HG03432 (cell line): Measurements from ENCODE around the gene C4orf50.

Source experiments
- ATAC-seq: cut with Tn5 transposase; IDR thresholded peaks from one replicate; pipeline ENCODE4 v1.9.1; 2021; ENCODE audit warnings: mild to moderate bottlenecking, moderate library complexity; ENCODE audit not compliant: unreplicated experiment

Gene C4orf50

DNA sequence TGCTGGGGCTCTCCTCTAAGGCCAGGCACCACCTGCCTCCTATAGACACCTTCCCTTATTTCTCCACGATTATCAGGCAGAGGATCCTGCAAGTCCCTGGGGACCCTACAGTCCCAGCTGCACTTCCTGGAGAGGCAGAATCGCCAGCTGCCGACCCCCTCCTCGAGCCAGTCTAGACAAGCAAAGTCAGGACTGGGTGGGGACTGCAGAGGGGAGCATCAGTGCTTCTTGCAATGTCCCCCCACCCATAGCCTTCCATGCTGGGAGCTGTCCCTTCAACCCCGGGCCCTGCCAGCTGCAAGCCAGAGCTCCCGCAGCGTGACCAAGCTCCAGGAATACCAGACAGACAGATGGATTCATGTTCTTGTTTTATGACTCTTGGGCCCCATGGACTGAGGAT lies 124.0 kb downstream of the C4orf50 start:
- no peak for ATAC-seq

- ATAC-seq, result no peak
Measured at GRCh38 chr4:5893591-5893990, 124.6 kb downstream of the C4orf50 start.

GRCh38 chr4:5893004-5893580 lies 125.1 kb downstream of the C4orf50 start, which contains the start of gene CRMP1:
Gene CRMP1, minus strand, starts transcription at chr4:5893086. Its CDS starts 117 bp downstream, at chr4:5892969.
- ATAC-seq, result no peak

DNA sequence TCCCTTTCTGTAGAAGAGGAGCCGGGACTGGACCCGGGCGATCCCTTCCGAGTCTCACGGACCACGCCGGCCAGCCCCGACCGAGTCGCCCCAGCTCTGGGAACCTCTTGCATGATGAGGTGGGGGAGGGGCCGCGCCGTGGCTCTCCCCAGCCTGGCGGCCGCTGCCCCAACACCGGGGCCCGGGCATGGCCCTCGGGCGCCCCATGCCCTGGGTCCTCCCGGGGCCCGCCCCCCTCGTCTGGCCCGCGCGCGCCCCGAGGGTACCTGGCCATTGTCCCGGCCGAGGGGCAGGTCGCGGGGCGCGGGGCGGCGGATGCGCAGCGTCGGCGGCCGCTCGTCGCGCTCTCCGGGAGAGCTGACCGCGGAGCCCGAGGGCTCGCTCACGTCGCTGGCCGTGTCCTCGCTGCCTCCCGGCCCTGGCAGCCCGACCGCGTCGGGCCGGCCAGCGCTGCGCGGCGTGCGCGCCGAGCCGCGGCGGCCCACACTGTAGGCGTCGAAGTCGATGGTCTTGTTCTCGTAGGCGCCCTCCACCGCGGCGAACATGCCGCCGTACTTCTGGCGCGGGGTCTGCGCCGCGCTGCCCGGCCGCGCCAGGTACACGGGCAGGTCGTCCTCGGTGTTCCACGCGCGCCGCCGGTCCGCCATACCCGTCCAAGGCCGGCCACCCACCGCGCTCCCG lies 125.8 kb downstream of the C4orf50 start:
- ATAC-seq, result no peak

- no peak for ATAC-seq
Measured at GRCh38 chr4:5891563-5892322, 126.5 kb downstream of the C4orf50 start.

DNA sequence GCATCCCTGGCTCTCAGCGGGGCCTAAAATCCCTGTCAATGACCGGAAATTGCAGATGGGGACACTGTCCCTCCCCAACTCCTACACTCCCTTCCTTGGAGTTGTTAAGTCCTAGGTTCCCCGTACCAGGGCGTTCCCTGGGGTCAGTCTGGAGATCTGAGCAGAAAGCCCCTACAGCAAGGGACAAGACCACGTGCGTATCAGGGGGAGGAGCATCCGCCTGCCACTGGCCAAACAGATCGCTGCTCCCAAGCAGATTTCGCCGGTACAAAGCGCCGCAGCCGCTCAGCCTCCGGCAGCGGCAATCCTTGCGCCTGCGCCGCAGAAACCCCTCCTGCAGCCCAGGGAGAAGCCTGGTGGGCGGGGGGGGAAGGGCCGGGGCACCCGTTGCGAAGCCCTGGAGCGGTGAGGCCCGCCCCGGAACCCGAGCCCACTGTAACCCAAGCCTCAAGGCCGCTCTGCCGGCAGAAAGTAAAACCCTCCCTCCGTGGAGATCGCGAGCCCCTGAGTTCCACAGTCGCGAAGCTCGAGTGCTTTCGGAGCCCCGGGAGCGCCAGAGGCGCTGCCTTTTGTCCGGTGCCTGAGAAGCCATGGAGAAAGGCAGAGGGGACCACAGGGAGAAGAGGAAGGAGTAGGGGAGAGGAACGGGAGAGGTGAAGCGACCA lies 128.0 kb downstream of the C4orf50 start:
- no peak for ATAC-seq

DNA sequence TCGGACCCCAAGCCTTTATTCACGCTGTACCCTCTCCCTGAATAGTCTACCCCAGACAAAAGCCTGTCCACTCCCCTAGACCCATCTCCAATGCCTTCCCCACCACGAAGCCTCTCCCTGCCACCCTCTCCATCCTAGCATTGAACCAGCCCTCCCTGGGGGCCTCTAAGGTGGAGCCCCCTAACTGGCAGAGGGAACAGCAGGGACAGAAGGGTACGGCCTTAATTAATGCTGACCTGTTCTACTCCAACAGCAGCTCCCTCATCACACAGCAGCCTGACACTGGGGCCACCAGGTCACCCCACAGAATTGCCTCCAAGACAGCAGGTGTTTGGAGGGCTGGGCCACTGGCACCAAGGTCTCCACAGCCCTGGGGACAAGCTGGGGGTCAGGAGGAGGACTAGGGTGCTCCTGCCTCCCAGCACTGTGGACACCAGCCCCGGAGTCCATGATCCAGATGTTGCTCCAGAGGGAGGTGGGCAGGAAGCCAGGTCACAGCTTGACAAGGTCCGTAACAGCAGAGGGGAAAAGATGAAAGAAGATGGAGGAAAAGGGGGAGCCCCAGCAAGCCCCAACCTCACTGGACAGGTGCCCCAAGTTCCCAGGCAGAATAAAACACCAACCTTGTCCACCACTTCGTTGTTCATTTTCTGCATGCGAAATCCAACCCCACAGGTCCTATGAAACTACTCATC lies 129.1 kb downstream of the C4orf50 start:
- no peak for ATAC-seq

DNA sequence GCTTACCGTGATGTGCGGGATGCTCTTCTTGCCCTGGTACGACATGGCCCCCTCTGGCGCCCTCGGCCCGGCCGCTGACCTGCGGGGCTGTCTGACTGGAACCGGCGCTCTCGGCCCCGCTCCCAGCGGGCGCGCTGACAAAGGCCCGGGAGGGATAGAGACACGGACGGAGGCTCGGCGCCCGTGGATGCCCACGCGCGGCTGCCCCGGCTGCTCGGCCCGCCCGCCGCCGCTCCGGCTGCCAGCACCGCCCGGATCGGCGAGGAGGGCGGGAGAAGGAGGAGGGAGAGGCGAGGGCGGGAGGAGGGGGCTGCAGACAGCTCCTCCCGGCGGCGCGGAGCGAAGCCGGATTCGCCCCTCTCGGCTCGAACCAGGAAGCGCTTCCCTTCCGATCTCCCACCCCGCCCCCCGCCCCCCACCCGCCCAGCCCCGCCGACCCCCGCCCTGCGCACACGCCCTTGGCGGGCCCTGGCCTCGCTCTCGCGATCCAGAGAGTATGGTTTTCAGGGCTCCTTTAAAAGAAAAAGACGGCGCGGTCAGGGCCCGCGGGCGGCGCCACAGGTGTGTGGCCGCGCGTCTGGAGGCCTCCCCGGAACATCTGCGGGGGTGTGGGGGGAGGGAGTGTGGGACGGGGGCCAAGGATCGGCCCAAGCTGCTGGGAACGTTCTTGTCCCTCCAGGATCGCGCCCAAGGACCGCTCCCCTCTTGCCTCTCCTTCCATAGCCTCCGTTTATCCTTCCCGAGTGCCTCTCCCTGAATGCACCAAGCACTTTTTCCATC lies 129.8 kb downstream of the C4orf50 start:
- no peak for ATAC-seq

- ATAC-seq, result no peak
Measured at GRCh38 chr4:5887361-5888221, 130.6 kb downstream of the C4orf50 start.

DNA sequence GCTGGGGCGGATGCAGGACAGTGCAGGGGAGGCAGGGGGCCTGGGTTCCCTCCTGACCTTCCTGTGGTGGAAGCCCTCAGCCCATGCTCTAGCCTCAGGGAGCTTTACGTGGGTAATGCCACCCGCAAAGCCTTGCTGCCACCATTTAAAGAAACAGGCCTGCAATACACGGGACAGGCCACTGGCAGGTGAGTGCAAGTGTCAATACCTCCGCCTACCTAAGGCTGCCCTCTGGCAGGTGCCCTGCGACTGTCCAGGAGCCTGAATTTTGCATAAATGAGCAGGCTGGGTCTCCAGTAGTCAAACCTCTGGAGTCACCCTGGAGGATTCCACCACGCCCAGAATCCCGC lies 131.2 kb downstream of the C4orf50 start:
- ATAC-seq, result no peak

- ATAC-seq, result no peak
Measured at GRCh38 chr4:5885733-5886132, 132.5 kb downstream of the C4orf50 start.

GRCh38 chr4:5884796-5885195 lies 133.4 kb downstream of the C4orf50 start:
- no peak for ATAC-seq

GRCh38 chr4:5883916-5884315 lies 134.3 kb downstream of the C4orf50 start:
- ATAC-seq, result no peak

- ATAC-seq, result no peak
Measured at GRCh38 chr4:5882947-5883346, 135.3 kb downstream of the C4orf50 start.

- no peak for ATAC-seq
Measured at GRCh38 chr4:5881340-5881739, 136.9 kb downstream of the C4orf50 start.

- ATAC-seq, result no peak
Measured at GRCh38 chr4:5878359-5878758, 139.9 kb downstream of the C4orf50 start.

DNA sequence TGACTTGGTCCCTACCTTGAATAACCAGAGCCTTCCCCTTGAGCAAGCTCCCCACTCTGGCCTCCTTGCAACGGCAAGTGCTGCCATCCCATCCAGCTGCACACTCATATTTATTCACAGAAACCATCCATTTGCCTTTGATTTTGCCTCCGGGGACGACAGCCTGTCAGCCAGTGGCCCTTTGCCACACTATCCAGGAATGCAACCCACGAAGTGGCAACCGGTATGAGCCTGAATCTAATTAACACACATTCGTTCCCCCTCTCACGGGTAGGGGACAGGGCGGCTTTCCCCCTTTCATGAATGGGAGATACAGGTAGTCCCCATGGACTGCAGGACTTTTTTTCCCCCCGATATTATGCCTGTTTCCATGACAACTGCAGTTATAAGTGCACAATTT lies 140.8 kb downstream of the C4orf50 start:
- ATAC-seq, result no peak

DNA sequence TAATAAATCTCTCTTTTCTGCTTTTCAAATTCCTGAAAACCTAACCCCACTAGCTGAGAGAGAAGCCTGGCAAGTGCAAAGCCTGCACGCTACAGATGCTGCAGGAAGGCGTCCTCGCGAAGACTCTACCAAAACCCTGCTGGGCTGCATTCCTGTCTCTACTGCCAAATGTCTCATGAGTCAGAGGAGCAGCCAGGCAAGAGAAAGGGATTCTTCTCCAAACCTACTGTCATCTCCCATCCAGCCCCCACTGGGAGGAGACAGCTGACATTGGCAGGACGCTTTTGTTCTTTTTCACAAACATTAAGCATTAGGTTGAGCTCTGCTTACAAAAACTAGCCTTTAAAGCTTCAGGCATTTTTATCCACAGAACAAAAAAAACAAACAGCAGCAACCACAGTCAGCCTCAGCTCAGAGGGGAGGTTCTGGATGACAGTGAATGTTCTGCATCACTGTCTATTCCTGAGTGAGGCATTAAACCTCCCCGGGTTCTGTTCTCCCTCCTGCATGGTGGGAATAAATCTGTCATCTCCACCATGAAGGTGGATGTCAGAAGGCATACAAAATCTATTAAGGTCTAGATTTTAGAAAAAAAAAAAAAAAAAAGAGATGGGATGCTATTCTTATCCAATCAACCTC lies 143.3 kb downstream of the C4orf50 start:
- no peak for ATAC-seq

DNA sequence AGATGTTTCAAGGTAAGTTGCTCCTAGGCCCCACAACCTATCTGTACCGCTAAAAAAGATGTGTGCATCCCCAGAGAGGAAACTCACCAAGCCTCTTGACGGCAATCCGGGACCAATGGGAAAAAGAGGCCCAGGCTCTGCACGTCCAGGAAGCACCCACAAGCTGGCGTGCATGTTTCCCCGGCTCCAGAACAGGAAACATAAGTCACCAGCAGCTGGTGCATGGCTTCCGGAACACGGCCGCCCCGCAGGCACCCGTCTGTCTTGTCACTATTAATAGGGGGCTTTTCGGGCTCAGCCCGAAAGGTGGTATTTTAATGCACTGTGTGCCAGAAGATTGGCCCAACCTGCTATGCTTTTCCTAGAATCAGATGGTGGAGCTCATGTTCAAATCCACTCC lies 147.5 kb downstream of the C4orf50 start:
- no peak for ATAC-seq
